Activated CD8-positive, alpha-beta T cell treated with anti-CD3 and anti-CD28 coated beads for 36 hours (primary cell): ENCODE data around the gene TCEANC2. TPM values are rescaled to one million over a fixed set of nuclear protein-coding genes. Genes with fewer than 3 reads are reported as not detected.

Experiments used
- ATAC-seq: fragments of 200-7000 bp; cut with Tn5 transposase; one replicate; pipeline ENCODE4 v1.10.0; 2021; ENCODE audit warnings: mild to moderate bottlenecking, moderate library complexity
- CTCF ChIA-PET: fragments of 350-600 bp; sonication (Branson Sonifier 250); formaldehyde crosslinking; loops from one replicate; lab custom pipeline; 2021; ENCODE audit warnings: antibody characterized with exemption; lab: Charles Lee
- POLR2A ChIA-PET: fragments of 350-600 bp; sonication (Branson Sonifier 250); formaldehyde crosslinking; loops from one replicate; lab custom pipeline; 2021; ENCODE audit warnings: antibody characterized with exemption; lab: Charles Lee
- DNase-seq: peaks from one replicate; pipeline ENCODE4 v3.0.0-alpha.2; 2020
- H3K27ac Mint-ChIP-seq: one replicate; pipeline ENCODE4 v1.8.0; 2021; ENCODE audit warnings: mild to moderate bottlenecking, mixed read lengths
- H3K27me3 Mint-ChIP-seq: one replicate; pipeline ENCODE4 v1.8.0; 2021; ENCODE audit warnings: mixed read lengths
- H3K36me3 Mint-ChIP-seq: one replicate; pipeline ENCODE4 v1.8.0; 2021; ENCODE audit warnings: low read depth, mixed read lengths
- H3K4me1 Mint-ChIP-seq: one replicate; pipeline ENCODE4 v1.8.0; 2021; ENCODE audit warnings: low read depth, mixed read lengths
- H3K4me3 Mint-ChIP-seq: one replicate; pipeline ENCODE4 v1.8.0; 2021; ENCODE audit warnings: mild to moderate bottlenecking, moderate library complexity, mixed read lengths
- H3K9me3 Mint-ChIP-seq: one replicate; pipeline ENCODE4 v1.8.0; 2021; ENCODE audit warnings: mixed read lengths
- CTCF ChIP-seq: fragments of 200-600 bp; IDR thresholded peaks from one replicate; pipeline ENCODE4 v1.8.0; 2022; ENCODE audit warnings: antibody characterized with exemption, mild to moderate bottlenecking
- intact Hi-C: fragments of 100-400 bp; cut with micrococcal nuclease; formaldehyde crosslinking; loops from one replicate; pipeline ENCODE4 v1.10.0; 2022
- total RNA-seq, 2 experiments: library from RNA; stranded (reverse); gene quantifications; one replicate each; pipeline ENCODE4 v1.2.3, GENCODE V29; 2021

Gene TCEANC2
- total RNA-seq, 2 experiments from 2014 or later = 11.1 to 11.2 TPM

- Mint-ChIP-seq H3K27ac (no peak overlapping the region), H3K4me3 (no peak overlapping the region), H3K36me3 (peaks cover 3% of the 10 kb centered on the region), H3K27me3 (no peaks in the 10 kb centered on the region), H3K9me3 (no peaks in the 10 kb centered on the region), H3K4me1 (no peaks in the 10 kb centered on the region)
- DNase-seq (no peak), ATAC-seq (peak; percentile 92)
- intact Hi-C loops = no loop called here
- CTCF ChIA-PET = interaction anchor here (0.6 to 3.0 kb wide), 9 partner anchors 8 to 23 kb away, joined by 3 to 19 read pairs (median 4); partner anchors contain the start of genes TCEANC2 and TMEM59
- POLR2A ChIA-PET = interaction anchor here (0.9 kb wide), 1 partner anchor 8 kb away, joined by 4 read pairs; no protein-coding TSS in a partner anchor
- TF ChIP-seq CTCF = peak; percentile 78
Observed at GRCh38 chr1:54070171-54070837, 16.9 kb downstream of the TCEANC2 start.

GRCh38 chr1:54077359-54077758 is 24.0 kb downstream of the TCEANC2 start:
- Mint-ChIP-seq H3K9me3 (no peaks in the 10 kb centered on the region), H3K4me3 (no peak overlapping the region), H3K27ac (no peak overlapping the region), H3K4me1 (peaks cover 7% of the 10 kb centered on the region), H3K27me3 (no peaks in the 10 kb centered on the region), H3K36me3 (peaks cover 4% of the 10 kb centered on the region)
- ATAC-seq (no peak), DNase-seq (no peak)
- ChIA-PET POLR2A (interaction anchor here (1.1 kb wide), 1 partner anchor 18 kb away, joined by 3 read pairs; no protein-coding TSS in a partner anchor), CTCF (interaction anchor here (0.9 to 1.0 kb wide), 3 partner anchors 10 to 216 kb away, joined by 3 read pairs; partner anchors contain the start of genes TCEANC2 and TMEM59)
- no peak for TF ChIP-seq CTCF
- intact Hi-C loops = no loop called here

- intact Hi-C loops = no loop called here
- no peak for TF ChIP-seq CTCF
- POLR2A ChIA-PET = no interaction called here
- H3K27ac Mint-ChIP-seq = no peak overlapping the region
- ATAC-seq (no peak), DNase-seq (no peak)
- H3K36me3 Mint-ChIP-seq = peaks cover 4% of the 10 kb centered on the region
- H3K4me3 Mint-ChIP-seq = no peak overlapping the region
- H3K27me3 Mint-ChIP-seq = no peaks in the 10 kb centered on the region
- CTCF ChIA-PET = interaction anchor here (0.7 to 2.5 kb wide), 14 partner anchors 8 to 409 kb away, joined by 3 to 19 read pairs (median 4); partner anchors contain the start of genes TCEANC2 and TMEM59
- peaks cover 7% of the 10 kb centered on the region for H3K4me1 Mint-ChIP-seq
- no peaks in the 10 kb centered on the region for H3K9me3 Mint-ChIP-seq
Observed at GRCh38 chr1:54080598-54081049, 27.2 kb downstream of the TCEANC2 start.

- H3K4me3 Mint-ChIP-seq = no peak overlapping the region
- peak; percentile 94 for ATAC-seq
- no peaks in the 10 kb centered on the region for H3K27me3 Mint-ChIP-seq
- H3K27ac Mint-ChIP-seq = no peak overlapping the region
- peak; percentile 82 for DNase-seq
- intact Hi-C loops = no loop called here
- H3K4me1 Mint-ChIP-seq = peaks cover 7% of the 10 kb centered on the region
- ChIA-PET CTCF (interaction anchor here (0.6 to 2.5 kb wide), 27 partner anchors 10 to 408 kb away, joined by 3 to 19 read pairs (median 4); partner anchors contain the start of genes TCEANC2 and TMEM59), POLR2A (interaction anchor here (1.3 kb wide), 1 partner anchor 221 kb away, joined by 3 read pairs; no protein-coding TSS in a partner anchor)
- peak; percentile 80 for TF ChIP-seq CTCF
- H3K9me3 Mint-ChIP-seq = no peaks in the 10 kb centered on the region
- peaks cover 4% of the 10 kb centered on the region for H3K36me3 Mint-ChIP-seq
Observed at GRCh38 chr1:54081306-54082270, 28.2 kb downstream of the TCEANC2 start.
